Measurements from ENCODE around the gene HBA1. TPM values are rescaled to one million over a fixed set of nuclear protein-coding genes. Genes with fewer than 3 reads are reported as not detected.

The HBA1 gene
- total RNA-seq, 1 donor from 2014 or later, result 2,922 TPM

DNA sequence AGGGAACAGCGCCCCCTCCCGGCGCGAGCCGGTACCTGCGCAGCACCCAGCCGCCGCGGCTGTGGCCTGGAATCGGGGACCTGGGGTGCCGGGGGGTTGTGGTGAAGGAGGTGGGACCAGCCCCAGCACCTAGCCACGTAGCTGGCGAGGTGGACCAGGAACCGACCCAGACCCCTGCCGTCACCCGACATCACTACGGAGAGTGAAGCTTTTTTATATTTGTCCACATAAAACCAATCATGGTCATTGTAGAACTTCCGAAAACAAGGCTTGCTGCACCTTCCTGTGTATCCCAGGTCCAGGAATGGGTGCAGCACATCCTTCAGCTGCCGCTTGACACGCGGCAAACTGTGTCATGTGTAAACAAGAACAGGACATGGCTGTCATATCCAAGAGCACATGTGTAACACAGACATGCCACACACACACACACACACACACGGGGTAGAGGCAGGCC lies 5.1 kb downstream of the HBA1 start:
- no peak overlapping the region for H3K4me3 ChIP-seq (ENCODE audit: low read length in 3 of 3)

DNA sequence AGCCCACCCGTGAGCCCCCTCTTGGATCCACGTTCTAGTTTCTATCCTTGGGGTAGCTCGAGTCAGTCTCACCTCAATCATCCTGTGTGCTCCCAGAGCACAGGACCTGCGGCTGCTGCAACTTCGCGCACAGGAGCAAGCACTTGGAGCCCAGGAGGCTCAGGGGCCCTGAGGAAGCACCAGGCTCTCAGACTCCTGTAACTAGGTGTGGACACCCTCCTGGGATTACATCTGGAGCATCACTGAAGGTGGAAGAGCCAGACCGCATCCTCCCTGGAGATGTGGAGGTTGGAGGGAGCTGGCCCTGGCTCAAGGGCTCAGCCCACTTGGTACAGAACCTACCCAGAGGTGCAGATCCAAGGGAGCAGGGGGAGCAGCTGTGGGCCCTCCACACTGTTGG lies 6.5 kb downstream of the HBA1 start:
- Histone ChIP-seq H3K36me3 (ENCODE audit: control insufficient read depth in 3 of 3, insufficient read depth in 3 of 3, low read length in 3 of 3) (peaks cover 4 to 8% (median 7%) of the 10 kb centered on the region in 3 donors), H3K27ac (ENCODE audit: low read depth, low read length) (no peak overlapping the region), H3K9ac (ENCODE audit: low read depth in 1 of 3, low read length in 3 of 3) (no peak overlapping the region), H3K4me3 (ENCODE audit: low read length in 3 of 3) (no peak overlapping the region), H3K9me3 (ENCODE audit: control insufficient read depth in 3 of 3, low read length in 3 of 3) (no peaks in the 10 kb centered on the region), H3K27me3 (ENCODE audit: control insufficient read depth in 3 of 3, insufficient read depth in 3 of 3, low read length in 3 of 3) (peaks cover 21 to 29% (median 24%) of the 10 kb centered on the region in 3 donors), H3K4me1 (ENCODE audit: control insufficient read depth in 3 of 3, insufficient read depth in 3 of 3, low read length in 3 of 3) (peaks cover 8 to 11% (median 10%) of the 10 kb centered on the region in 3 donors)

More for the DNA sequence above, 5.1 kb downstream of the HBA1 start:
- Histone ChIP-seq H3K27me3 (ENCODE audit: control insufficient read depth in 3 of 3, insufficient read depth in 3 of 3, low read length in 3 of 3) (peaks cover 32 to 37% (median 35%) of the 10 kb centered on the region in 3 donors), H3K9me3 (ENCODE audit: control insufficient read depth in 3 of 3, low read length in 3 of 3) (no peaks in the 10 kb centered on the region), H3K9ac (ENCODE audit: low read depth in 1 of 3, low read length in 3 of 3) (peak overlapping the region in 1 of 3 donors; percentile 33), H3K27ac (ENCODE audit: low read depth, low read length) (no peak overlapping the region), H3K36me3 (ENCODE audit: control insufficient read depth in 3 of 3, insufficient read depth in 3 of 3, low read length in 3 of 3) (no peaks in the 10 kb centered on the region), H3K4me1 (ENCODE audit: control insufficient read depth in 3 of 3, insufficient read depth in 3 of 3, low read length in 3 of 3) (peaks cover 8 to 11% (median 10%) of the 10 kb centered on the region in 3 donors)

DNA sequence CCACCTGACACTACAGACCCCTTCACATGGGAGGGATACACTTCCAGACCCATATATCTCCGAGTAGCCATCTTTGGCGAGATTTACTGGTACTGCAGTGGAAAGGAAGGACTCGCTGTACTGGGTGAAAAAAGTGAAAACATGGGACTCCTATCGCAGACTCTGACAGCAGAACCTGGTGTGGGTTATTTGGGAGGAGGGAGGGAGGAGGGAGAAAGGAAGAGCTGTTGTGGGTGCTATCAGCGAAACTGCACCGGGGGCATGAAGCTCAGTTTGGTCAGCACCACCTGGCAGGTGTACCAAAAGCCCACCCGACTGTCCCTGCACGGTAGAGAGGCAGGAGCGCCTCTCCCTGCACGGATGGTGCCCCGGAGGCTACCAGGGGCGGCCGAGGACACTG lies 8.7 kb downstream of the HBA1 start:
- H3K4me1 ChIP-seq (ENCODE audit: control insufficient read depth in 3 of 3, insufficient read depth in 3 of 3, low read length in 3 of 3), result peaks cover 8 to 11% (median 10%) of the 10 kb centered on the region in 3 donors
- H3K36me3 ChIP-seq (ENCODE audit: control insufficient read depth in 3 of 3, insufficient read depth in 3 of 3, low read length in 3 of 3), result peaks cover 20 to 28% (median 26%) of the 10 kb centered on the region in 3 donors
- H3K9me3 ChIP-seq (ENCODE audit: control insufficient read depth in 3 of 3, low read length in 3 of 3), result no peaks in the 10 kb centered on the region
- peaks cover 2 to 8% (median 6%) of the 10 kb centered on the region in 3 donors for H3K27me3 ChIP-seq (ENCODE audit: control insufficient read depth in 3 of 3, insufficient read depth in 3 of 3, low read length in 3 of 3)
- H3K9ac ChIP-seq (ENCODE audit: low read depth in 1 of 3, low read length in 3 of 3), result no peak overlapping the region
- no peak overlapping the region for H3K4me3 ChIP-seq (ENCODE audit: low read length in 3 of 3)
- H3K27ac ChIP-seq (ENCODE audit: low read depth, low read length), result no peak overlapping the region

DNA sequence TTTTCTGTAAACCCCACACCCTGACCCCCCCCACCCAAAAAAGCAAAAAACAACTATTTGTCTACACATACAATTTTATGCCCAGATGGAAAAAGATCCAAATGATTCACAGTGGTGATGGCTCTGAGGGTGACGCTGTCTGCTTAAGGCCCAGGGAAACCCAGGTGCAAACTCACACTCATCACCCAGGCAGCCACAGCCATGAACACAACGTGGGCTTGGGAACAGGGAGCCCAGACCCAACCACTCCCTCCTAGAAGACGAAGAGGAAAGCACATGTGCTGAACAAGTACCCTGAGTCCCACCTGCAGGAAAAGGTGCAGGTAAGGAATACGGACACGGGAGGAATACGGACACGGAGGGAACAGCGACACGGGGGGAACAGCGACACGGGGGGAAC lies 9.2 kb downstream of the HBA1 start:
- Histone ChIP-seq H3K4me1 (ENCODE audit: control insufficient read depth in 3 of 3, insufficient read depth in 3 of 3, low read length in 3 of 3) (peaks cover 8 to 10% (median 9%) of the 10 kb centered on the region in 3 donors), H3K27ac (ENCODE audit: low read depth, low read length) (no peak overlapping the region), H3K27me3 (ENCODE audit: control insufficient read depth in 3 of 3, insufficient read depth in 3 of 3, low read length in 3 of 3) (peaks cover 0 to 7% (median 6%) of the 10 kb centered on the region in 3 donors), H3K4me3 (ENCODE audit: low read length in 3 of 3) (no peak overlapping the region), H3K9me3 (ENCODE audit: control insufficient read depth in 3 of 3, low read length in 3 of 3) (no peaks in the 10 kb centered on the region), H3K9ac (ENCODE audit: low read depth in 1 of 3, low read length in 3 of 3) (no peak overlapping the region), H3K36me3 (ENCODE audit: control insufficient read depth in 3 of 3, insufficient read depth in 3 of 3, low read length in 3 of 3) (peaks cover 25 to 32% (median 29%) of the 10 kb centered on the region in 3 donors)

DNA sequence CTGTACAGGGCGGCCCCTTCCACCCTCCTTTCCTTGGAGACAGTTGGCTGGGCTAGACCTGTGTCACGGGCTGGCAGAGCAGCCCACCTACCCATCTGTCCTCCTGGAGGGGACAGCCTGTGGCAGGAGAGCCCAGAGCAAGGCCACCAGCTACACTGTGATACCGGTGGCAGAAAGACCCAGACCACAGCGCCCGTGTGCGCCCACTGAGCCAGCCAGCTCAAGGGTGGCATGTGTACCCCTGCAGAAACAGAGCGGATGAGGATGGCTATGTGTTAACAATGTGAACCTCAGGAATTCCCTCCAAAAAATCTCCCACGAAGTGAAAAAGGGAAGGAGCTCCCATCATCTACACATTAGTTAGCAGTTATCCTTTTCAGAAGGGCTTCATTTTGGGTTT lies 10.8 kb downstream of the HBA1 start:
- Histone ChIP-seq H3K4me1 (ENCODE audit: control insufficient read depth in 3 of 3, insufficient read depth in 3 of 3, low read length in 3 of 3) (no peaks in the 10 kb centered on the region), H3K36me3 (ENCODE audit: control insufficient read depth in 3 of 3, insufficient read depth in 3 of 3, low read length in 3 of 3) (peaks cover 40 to 47% (median 43%) of the 10 kb centered on the region in 3 donors)

DNA sequence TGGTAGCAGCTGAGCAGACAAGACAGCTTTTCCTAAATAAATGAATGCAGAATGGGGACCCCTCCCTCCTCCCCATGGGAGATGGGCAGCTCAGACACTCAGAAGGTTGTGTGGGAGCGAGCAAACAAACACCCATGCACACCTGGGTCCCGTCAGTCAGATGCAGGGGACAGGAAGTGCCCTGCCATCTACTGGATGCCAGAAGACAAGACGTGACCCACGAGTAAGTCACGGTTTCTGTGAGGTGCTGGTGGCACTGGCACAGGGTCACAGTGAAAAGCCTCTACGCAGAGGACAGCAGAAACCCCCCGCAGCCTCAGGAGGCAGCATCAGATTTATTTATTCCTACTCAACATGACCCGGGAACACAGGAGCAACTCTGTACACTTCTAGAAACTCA lies 12.2 kb downstream of the HBA1 start:
- Histone ChIP-seq H3K36me3 (ENCODE audit: control insufficient read depth in 3 of 3, insufficient read depth in 3 of 3, low read length in 3 of 3) (peaks cover 47 to 59% (median 47%) of the 10 kb centered on the region in 3 donors), H3K4me3 (ENCODE audit: low read length in 3 of 3) (no peak overlapping the region), H3K9me3 (ENCODE audit: control insufficient read depth in 3 of 3, low read length in 3 of 3) (no peaks in the 10 kb centered on the region), H3K27ac (ENCODE audit: low read depth, low read length) (no peak overlapping the region), H3K4me1 (ENCODE audit: control insufficient read depth in 3 of 3, insufficient read depth in 3 of 3, low read length in 3 of 3) (no peaks in the 10 kb centered on the region), H3K27me3 (ENCODE audit: control insufficient read depth in 3 of 3, insufficient read depth in 3 of 3, low read length in 3 of 3) (no peaks in the 10 kb centered on the region), H3K9ac (ENCODE audit: low read depth in 1 of 3, low read length in 3 of 3) (no peak overlapping the region)

More for the DNA sequence above, 10.8 kb downstream of the HBA1 start:
- Histone ChIP-seq H3K9ac (ENCODE audit: low read depth in 1 of 3, low read length in 3 of 3) (no peak overlapping the region), H3K4me3 (ENCODE audit: low read length in 3 of 3) (no peak overlapping the region), H3K9me3 (ENCODE audit: control insufficient read depth in 3 of 3, low read length in 3 of 3) (no peaks in the 10 kb centered on the region), H3K27ac (ENCODE audit: low read depth, low read length) (no peak overlapping the region), H3K27me3 (ENCODE audit: control insufficient read depth in 3 of 3, insufficient read depth in 3 of 3, low read length in 3 of 3) (no peaks in the 10 kb centered on the region)

DNA sequence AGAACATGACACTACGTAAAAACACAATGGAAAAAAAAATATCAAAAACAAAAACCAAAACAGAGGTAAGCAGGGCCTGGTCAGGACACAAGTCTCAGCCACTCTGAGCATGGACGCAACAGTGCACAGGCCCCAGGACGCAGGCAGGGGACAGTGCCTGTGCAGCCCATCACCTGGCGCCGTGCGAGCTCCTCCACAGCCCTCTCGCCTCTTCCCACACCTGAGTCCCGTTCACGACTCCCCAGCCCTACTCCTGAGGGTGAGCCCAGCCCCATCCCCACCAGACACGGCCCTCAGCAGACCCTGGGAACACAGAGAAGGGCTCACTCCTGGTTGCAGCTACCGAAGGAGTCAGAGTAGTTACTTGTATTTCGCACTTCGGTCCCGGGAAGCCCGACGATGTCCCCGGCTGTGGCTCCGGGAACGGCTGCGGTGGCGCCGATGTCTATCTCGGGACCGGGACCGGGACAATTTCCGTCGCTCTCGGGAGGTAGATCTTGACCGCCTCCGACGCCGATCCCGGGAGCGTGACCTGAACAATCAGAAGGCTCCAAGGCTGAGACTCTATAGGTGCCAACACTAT lies 13.2 kb downstream of the HBA1 start:
- Histone ChIP-seq H3K27ac (ENCODE audit: low read depth, low read length) (no peak overlapping the region), H3K27me3 (ENCODE audit: control insufficient read depth in 3 of 3, insufficient read depth in 3 of 3, low read length in 3 of 3) (no peaks in the 10 kb centered on the region), H3K9ac (ENCODE audit: low read depth in 1 of 3, low read length in 3 of 3) (no peak overlapping the region), H3K9me3 (ENCODE audit: control insufficient read depth in 3 of 3, low read length in 3 of 3) (no peaks in the 10 kb centered on the region), H3K4me3 (ENCODE audit: low read length in 3 of 3) (no peak overlapping the region), H3K36me3 (ENCODE audit: control insufficient read depth in 3 of 3, insufficient read depth in 3 of 3, low read length in 3 of 3) (peaks cover 55 to 66% (median 56%) of the 10 kb centered on the region in 3 donors), H3K4me1 (ENCODE audit: control insufficient read depth in 3 of 3, insufficient read depth in 3 of 3, low read length in 3 of 3) (no peaks in the 10 kb centered on the region)

DNA sequence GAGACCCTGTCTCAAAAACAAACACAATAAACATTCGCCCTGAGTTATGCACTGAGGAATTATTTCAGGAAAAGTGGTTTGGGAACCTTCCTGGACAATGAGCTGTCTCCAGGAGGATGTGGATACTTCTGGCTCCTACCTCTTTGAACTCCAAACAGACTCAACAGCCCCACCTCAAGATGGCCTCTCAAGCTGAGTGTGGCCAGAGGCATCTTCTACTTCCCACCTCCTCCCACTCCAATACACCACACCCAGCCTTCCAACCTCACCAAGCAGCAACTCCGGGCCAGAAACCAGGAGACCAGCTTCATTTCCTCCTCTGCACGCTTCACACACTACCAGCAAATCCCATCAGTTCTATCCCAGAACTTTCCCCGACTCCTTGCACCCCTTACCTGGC lies 15.4 kb downstream of the HBA1 start:
- Histone ChIP-seq H3K9ac (ENCODE audit: low read depth in 1 of 3, low read length in 3 of 3) (no peak overlapping the region), H3K4me3 (ENCODE audit: low read length in 3 of 3) (no peak overlapping the region), H3K36me3 (ENCODE audit: control insufficient read depth in 3 of 3, insufficient read depth in 3 of 3, low read length in 3 of 3) (peaks cover 68 to 82% (median 68%) of the 10 kb centered on the region in 3 donors), H3K27ac (ENCODE audit: low read depth, low read length) (no peak overlapping the region), H3K4me1 (ENCODE audit: control insufficient read depth in 3 of 3, insufficient read depth in 3 of 3, low read length in 3 of 3) (no peaks in the 10 kb centered on the region), H3K9me3 (ENCODE audit: control insufficient read depth in 3 of 3, low read length in 3 of 3) (no peaks in the 10 kb centered on the region), H3K27me3 (ENCODE audit: control insufficient read depth in 3 of 3, insufficient read depth in 3 of 3, low read length in 3 of 3) (no peaks in the 10 kb centered on the region)

DNA sequence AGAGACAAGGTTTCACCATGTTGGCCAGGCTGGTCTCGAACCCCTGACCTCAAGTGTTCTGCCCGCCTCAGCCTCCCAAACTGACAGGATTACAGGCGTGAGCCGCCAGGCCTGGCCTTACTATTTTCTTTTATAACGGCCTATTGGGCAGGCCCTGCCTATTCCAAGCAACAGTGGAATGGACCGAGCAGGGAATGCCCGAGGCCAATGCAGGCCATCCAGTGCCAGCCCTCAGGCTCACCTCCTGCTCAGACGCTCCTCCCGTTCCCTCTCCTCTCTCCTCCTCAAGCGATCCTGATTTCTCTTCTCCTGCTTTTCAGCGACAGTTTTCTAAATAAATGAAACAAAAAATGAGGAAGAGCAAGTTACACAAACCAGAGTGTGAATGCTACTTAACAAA lies 16.2 kb downstream of the HBA1 start:
- H3K36me3 ChIP-seq (ENCODE audit: control insufficient read depth in 3 of 3, insufficient read depth in 3 of 3, low read length in 3 of 3), result peaks cover 68 to 79% (median 68%) of the 10 kb centered on the region in 3 donors
- H3K4me3 ChIP-seq (ENCODE audit: low read length in 3 of 3), result no peak overlapping the region
- no peaks in the 10 kb centered on the region for H3K27me3 ChIP-seq (ENCODE audit: control insufficient read depth in 3 of 3, insufficient read depth in 3 of 3, low read length in 3 of 3)
- H3K4me1 ChIP-seq (ENCODE audit: control insufficient read depth in 3 of 3, insufficient read depth in 3 of 3, low read length in 3 of 3), result no peaks in the 10 kb centered on the region
- no peak overlapping the region for H3K9ac ChIP-seq (ENCODE audit: low read depth in 1 of 3, low read length in 3 of 3)
- H3K9me3 ChIP-seq (ENCODE audit: control insufficient read depth in 3 of 3, low read length in 3 of 3), result no peaks in the 10 kb centered on the region
- no peak overlapping the region for H3K27ac ChIP-seq (ENCODE audit: low read depth, low read length)

DNA sequence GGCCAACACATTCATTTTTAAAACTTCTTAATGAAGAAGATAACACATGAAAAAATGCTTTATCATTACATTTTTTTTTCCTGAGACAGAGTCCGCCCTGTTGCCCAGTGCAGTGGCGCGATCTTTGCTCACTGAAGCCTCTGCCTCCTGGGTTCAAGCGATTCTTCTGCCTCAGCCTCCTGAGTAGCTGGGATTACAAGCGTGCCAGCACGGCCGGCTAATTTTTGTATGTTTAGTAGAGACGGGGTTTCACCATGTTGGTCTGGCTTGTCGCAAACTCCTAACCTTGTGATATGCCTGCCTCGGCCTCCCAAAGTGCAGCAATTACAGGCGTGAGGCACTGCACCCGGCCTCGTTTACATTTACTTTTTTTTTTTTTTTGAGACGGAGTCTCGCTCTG lies 17.0 kb downstream of the HBA1 start:
- H3K36me3 ChIP-seq (ENCODE audit: control insufficient read depth in 3 of 3, insufficient read depth in 3 of 3, low read length in 3 of 3), result peaks cover 69 to 78% (median 72%) of the 10 kb centered on the region in 3 donors
- H3K4me3 ChIP-seq (ENCODE audit: low read length in 3 of 3), result no peak overlapping the region
- no peaks in the 10 kb centered on the region for H3K27me3 ChIP-seq (ENCODE audit: control insufficient read depth in 3 of 3, insufficient read depth in 3 of 3, low read length in 3 of 3)
- no peaks in the 10 kb centered on the region for H3K9me3 ChIP-seq (ENCODE audit: control insufficient read depth in 3 of 3, low read length in 3 of 3)
- H3K4me1 ChIP-seq (ENCODE audit: control insufficient read depth in 3 of 3, insufficient read depth in 3 of 3, low read length in 3 of 3), result no peaks in the 10 kb centered on the region
- H3K9ac ChIP-seq (ENCODE audit: low read depth in 1 of 3, low read length in 3 of 3), result no peak overlapping the region
- H3K27ac ChIP-seq (ENCODE audit: low read depth, low read length), result no peak overlapping the region
